ENCODE measurements around the gene MORF4L1.
"Not testable (repeated sequence)": the region's sequence is repeated elsewhere in the genome, so short reads cannot be mapped to it uniquely, and the experiment has no call there.

The MORF4L1 gene

GRCh38 chr15:78925956-78926743, 53.5 kb downstream of the MORF4L1 start:
- TF ChIP-seq CTCF (IDR thresholded peaks at IDR 0.05; ENCODE audit: low read depth, low read length, missing control alignments): no peak
- H3K4me3 ChIP-seq (ENCODE audit: low read depth, low read length): no peak overlapping the region
- in situ Hi-C loops (cut with HindIII; ENCODE audit: low sequenced_read_pairs): no loop called here
- DNase-seq (ENCODE audit: low read depth): no peak

- H3K4me3 ChIP-seq (ENCODE audit: low read depth, low read length): no peak overlapping the region
- TF ChIP-seq CTCF (IDR thresholded peaks at IDR 0.05; ENCODE audit: low read depth, low read length, missing control alignments): no peak
- no peak for DNase-seq (ENCODE audit: low read depth)
- in situ Hi-C loops (cut with HindIII; ENCODE audit: low sequenced_read_pairs): no loop called here
Observed at GRCh38 chr15:78927077-78927790, 54.5 kb downstream of the MORF4L1 start.

GRCh38 chr15:78928176-78928575, 55.5 kb downstream of the MORF4L1 start:
- DNase-seq (ENCODE audit: low read depth); in situ Hi-C loops (cut with HindIII; ENCODE audit: low sequenced_read_pairs); H3K4me3 ChIP-seq (ENCODE audit: low read depth, low read length): not testable (repeated sequence)

- DNase-seq (ENCODE audit: low read depth): no peak
- in situ Hi-C loops (cut with HindIII; ENCODE audit: low sequenced_read_pairs): no loop called here
- TF ChIP-seq CTCF (IDR thresholded peaks at IDR 0.05; ENCODE audit: low read depth, low read length, missing control alignments): no peak
- H3K4me3 ChIP-seq (ENCODE audit: low read depth, low read length): no peak overlapping the region
Observed at GRCh38 chr15:78928616-78929093, 56.0 kb downstream of the MORF4L1 start.

- no peak for DNase-seq (ENCODE audit: low read depth)
- TF ChIP-seq CTCF (IDR thresholded peaks at IDR 0.05; ENCODE audit: low read depth, low read length, missing control alignments): no peak
- no peak overlapping the region for H3K4me3 ChIP-seq (ENCODE audit: low read depth, low read length)
- in situ Hi-C loops (cut with HindIII; ENCODE audit: low sequenced_read_pairs): no loop called here
Observed at GRCh38 chr15:78929536-78930264, 57.0 kb downstream of the MORF4L1 start.

- H3K4me3 ChIP-seq (ENCODE audit: low read depth, low read length): no peak overlapping the region
- no peak for TF ChIP-seq CTCF (IDR thresholded peaks at IDR 0.05; ENCODE audit: low read depth, low read length, missing control alignments)
- in situ Hi-C loops (cut with HindIII; ENCODE audit: low sequenced_read_pairs): no loop called here
- DNase-seq (ENCODE audit: low read depth): peak; percentile 87
Observed at GRCh38 chr15:78930577-78931388, 58.1 kb downstream of the MORF4L1 start.
